ENCODE results near the gene SEC24C. TPM values are rescaled to one million over a fixed set of nuclear protein-coding genes. Genes with fewer than 3 reads are reported as not detected.
"Not testable (repeated sequence)": the region's sequence is repeated elsewhere in the genome, so short reads cannot be mapped to it uniquely, and the experiment has no call there.

SEC24C gene
- polyA plus RNA-seq, 4 donors, result 54.4 to 70.3 (median 66.7) TPM

GRCh38 chr10:73769396-73769795, 25.2 kb downstream of the SEC24C start:
- no peak for DNase-seq (ENCODE audit: low read depth in 4 of 4, low spot score in 3 of 4)

- DNase-seq (ENCODE audit: low read depth in 4 of 4, low spot score in 3 of 4), result peak in 3 of 4 donors; percentile 64 to 77 (median 68)
Observed at GRCh38 chr10:73771722-73772280, 27.6 kb downstream of the SEC24C start.

DNA sequence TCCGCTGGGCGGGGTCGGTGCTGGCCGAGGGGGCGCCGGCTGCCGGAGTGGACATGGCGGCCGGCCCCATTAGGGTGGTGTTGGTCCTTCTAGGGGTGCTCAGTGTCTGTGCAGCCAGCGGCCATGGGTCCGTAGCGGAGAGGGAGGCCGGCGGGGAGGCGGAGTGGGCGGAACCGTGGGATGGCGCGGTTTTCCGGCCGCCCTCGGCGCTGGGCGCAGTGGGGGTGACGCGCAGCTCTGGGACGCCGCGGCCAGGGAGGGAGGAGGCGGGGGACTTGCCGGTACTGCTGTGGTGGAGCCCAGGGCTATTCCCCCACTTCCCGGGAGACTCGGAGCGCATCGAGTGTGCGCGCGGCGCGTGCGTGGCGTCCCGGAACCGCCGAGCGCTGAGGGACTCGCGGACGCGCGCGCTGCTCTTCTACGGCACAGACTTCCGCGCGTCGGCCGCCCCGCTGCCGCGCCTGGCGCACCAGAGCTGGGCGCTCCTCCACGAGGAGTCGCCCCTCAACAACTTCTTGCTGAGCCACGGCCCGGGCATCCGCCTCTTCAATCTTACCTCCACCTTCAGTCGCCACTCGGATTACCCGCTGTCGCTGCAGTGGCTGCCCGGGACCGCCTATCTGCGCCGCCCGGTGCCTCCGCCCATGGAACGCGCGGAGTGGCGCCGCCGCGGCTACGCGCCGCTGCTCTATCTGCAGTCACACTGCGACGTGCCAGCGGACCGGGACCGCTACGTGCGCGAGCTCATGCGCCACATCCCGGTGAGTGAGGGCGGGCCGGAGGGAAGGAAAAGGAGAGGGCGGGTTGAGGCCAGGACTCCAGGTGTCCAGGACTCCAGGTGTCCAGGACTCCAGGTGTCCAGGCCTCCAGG, 28.3 kb downstream of the SEC24C start:
- DNase-seq (ENCODE audit: low read depth in 4 of 4, low spot score in 3 of 4), result peak; percentile 60 to 72 (median 62)

DNA sequence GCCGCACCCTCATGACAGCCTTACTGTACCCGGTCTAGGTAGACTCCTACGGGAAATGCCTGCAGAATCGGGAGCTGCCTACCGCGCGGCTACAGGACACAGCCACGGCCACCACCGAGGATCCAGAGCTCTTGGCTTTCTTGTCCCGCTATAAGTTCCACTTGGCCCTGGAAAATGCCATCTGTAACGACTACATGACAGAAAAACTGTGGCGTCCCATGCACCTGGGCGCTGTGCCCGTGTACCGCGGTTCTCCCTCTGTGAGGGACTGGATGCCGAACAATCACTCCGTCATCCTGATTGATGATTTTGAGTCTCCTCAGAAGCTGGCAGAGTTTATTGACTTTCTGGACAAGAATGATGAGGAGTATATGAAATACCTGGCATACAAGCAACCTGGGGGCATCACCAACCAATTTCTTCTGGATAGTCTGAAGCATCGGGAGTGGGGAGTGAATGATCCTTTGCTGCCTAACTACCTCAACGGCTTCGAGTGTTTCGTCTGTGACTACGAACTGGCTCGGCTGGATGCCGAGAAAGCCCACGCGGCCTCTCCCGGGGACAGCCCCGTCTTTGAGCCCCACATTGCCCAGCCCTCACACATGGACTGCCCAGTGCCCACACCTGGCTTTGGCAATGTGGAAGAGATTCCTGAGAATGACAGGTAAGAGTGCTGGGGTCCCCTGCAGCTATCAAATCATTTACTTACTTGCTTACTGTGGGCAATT, 29.1 kb downstream of the SEC24C start:
- no peak for DNase-seq (ENCODE audit: low read depth in 4 of 4, low spot score in 3 of 4)

DNA sequence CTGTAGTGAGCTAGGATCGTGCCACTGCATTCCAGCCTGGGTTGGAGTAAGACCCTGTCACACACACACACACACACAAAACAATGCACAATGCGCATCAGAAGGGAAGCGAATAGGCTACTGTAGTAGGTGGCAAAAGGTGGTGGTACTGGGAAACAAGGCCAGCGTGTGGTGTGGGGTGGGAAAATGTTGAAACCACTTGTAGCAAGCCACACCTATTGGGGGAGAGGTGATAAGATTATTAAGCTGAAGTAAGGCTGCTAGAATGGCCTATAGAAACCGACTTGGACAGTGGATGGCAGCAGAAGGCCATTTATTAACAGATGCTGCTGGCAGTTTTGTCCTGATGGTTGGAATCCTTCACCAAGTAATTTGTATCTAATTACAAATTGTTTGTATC, 30.5 kb downstream of the SEC24C start:
- no peak for DNase-seq (ENCODE audit: low read depth in 4 of 4, low spot score in 3 of 4)

DNA sequence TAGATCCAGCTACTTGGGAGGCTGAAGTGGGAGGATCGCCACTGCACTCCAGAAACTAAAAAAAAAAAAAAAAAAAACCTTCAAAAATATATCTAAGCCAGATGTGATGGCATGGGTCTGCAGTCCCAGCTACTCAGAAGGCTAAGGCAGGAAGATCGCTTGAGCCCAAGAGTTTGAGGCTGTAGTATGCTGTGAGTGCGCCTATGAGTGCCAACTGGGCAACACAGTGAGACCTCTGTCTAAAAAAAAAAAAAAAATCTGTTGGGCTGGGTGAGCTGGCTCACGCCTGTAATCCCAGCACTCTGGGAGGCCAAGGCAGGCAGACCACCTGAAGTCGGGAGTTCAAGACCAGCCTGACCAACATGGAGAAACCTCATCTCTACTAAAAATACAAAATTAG, 34.8 kb downstream of the SEC24C start:
- no peak for DNase-seq (ENCODE audit: low read depth in 4 of 4, low spot score in 3 of 4)

GRCh38 chr10:73779539-73780197, 35.5 kb downstream of the SEC24C start:
- DNase-seq (ENCODE audit: low read depth in 4 of 4, low spot score in 3 of 4), result no peak

GRCh38 chr10:73780301-73780700, 36.1 kb downstream of the SEC24C start:
- DNase-seq (ENCODE audit: low read depth in 4 of 4, low spot score in 3 of 4), result no peak

- DNase-seq (ENCODE audit: low read depth in 4 of 4, low spot score in 3 of 4), result no peak
Observed at GRCh38 chr10:73780966-73781365, 36.8 kb downstream of the SEC24C start.

- no peak for DNase-seq (ENCODE audit: low read depth in 4 of 4, low spot score in 3 of 4)
Observed at GRCh38 chr10:73781548-73781878, 37.3 kb downstream of the SEC24C start.

DNA sequence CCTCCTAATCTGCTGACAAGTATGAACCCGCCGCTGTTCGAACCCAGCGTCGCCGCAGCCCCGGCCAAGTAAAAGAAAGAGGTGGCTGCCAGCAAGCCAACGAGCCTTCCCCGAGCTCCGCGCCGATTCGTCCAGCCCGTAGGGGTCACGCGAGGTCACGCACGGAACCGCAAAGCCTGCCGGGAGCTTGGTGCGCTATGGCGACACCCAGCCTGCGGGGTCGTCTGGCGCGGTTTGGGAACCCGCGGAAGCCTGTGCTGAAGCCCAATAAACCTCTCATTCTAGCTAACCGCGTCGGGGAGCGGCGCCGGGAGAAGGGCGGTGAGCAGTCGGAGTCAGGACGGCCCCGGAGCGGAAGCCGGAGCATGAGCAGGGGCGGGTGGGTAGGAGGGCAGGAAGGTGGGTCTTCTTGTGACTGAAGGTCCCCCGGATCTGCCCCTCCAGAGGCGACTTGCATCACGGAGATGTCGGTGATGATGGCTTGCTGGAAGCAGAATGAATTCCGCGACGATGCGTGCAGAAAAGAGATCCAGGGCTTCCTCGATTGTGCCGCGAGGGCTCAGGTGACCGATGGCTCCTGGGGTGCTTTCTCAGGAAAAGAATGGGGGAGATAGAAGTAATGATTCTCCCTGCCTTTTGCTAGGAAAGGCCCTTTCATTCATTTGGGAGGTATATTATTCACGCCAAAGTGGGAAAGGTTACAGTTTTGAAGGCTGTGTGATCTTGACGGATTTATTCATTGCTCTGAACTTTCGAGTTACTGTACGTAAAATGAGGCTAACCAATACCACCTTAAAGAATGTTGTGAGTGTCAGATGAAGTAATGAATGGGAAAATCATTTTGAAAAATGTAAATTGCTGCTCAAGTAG, 37.9 kb downstream of the SEC24C start, which contains the start of gene CHCHD1:
Gene CHCHD1 (plus strand): TSS at position 170 of the 870 bp plus-strand sequence. CDS start 28 bp downstream, at position 198.
- DNase-seq (ENCODE audit: low read depth in 4 of 4, low spot score in 3 of 4), result peak; percentile 77 to 86 (median 81)

- no peak for DNase-seq (ENCODE audit: low read depth in 4 of 4, low spot score in 3 of 4)
Observed at GRCh38 chr10:73782749-73783085, 38.5 kb downstream of the SEC24C start.

DNA sequence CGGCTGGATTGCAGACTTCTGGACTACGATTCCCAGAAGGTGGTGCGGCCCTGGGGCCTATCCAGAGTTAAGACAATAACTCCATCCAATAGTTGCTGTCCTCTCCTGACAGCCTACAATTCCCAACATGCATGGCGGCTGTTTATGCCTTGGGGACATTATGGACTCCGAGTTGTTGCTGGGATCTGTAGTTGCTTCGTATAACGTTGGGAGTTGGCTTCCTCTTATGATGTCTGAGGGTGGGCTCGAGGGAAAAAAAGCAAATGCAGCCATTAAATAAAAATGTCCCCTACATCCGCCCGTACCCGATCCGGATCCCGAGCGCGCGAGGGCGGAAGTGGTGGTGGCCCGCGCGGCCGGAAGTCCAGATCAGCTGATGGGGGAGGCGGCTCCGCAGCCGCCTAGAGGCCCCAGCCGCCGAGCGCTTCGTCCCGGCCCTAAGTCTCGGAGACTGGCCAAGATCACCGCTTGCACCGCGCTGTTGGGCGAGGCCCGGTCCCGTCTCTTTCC, 41.1 kb downstream of the SEC24C start, which contains the start of gene ZSWIM8:
Gene ZSWIM8 (plus strand): TSS at position 396 of the 510 bp plus-strand sequence. CDS start 273 bp downstream, outside the sequence.
- peak; percentile 92 to 96 (median 95) for DNase-seq (ENCODE audit: low read depth in 4 of 4, low spot score in 3 of 4)

GRCh38 chr10:73785721-73786511, 41.7 kb downstream of the SEC24C start:
- DNase-seq (ENCODE audit: low read depth in 4 of 4, low spot score in 3 of 4), result peak in 1 of 4 donors; percentile 12

DNA sequence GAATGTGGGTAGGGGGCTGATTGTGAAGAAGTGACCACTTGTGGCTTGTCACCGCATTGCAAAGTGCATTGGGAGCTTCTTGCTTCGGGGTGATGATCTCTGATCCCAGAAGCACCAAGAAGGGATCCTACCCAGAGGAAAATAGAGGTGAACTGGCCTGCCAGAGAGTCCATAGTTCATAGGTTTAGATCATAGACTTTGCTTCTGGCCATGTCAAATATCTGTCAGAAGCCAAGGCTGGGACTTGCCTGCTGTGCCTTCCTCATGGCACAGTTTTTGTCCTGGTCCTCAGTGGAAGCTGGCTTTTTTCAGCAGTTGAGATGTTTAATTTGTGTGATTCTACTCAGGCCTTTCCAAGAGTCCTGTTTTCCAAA, 42.3 kb downstream of the SEC24C start:
- DNase-seq (ENCODE audit: low read depth in 4 of 4, low spot score in 3 of 4), result no peak

DNA sequence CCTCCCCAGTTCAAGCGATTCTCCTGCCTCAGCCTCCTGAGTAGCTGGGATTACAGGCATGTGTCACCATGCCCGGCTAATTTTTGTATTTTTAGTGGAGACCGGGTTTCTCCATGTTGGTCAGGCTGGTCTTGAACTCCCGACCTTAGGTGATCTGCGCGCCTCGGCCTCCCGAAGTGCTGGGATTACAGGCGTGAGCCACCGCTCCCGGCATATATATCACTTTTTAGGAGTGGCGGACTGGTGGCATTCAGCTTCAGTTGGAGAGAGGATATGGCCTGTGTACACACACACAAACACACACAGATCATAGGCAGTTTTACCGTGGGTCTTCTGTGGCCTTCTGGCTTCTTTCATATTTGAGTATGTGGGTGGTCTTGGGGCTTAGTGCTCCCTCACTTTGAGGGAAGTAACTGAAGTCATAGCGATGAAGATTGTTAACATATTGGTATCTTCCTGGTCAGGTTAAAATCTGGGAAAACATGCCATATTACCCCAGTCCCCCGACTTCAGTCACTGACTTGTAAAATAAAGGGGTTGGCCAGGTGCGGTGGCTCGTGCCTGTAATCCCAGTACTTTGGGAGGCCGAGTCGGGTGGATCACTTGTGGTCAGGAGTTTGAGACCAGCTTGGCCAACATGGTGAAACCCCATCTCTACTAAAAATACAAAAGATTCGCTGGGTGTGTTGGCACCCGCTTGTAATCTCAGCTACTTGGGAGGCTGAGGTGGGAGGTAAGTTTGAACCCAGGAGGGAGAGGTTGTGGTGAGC, 43.0 kb downstream of the SEC24C start:
- DNase-seq (ENCODE audit: low read depth in 4 of 4, low spot score in 3 of 4), result not testable (repeated sequence)

DNA sequence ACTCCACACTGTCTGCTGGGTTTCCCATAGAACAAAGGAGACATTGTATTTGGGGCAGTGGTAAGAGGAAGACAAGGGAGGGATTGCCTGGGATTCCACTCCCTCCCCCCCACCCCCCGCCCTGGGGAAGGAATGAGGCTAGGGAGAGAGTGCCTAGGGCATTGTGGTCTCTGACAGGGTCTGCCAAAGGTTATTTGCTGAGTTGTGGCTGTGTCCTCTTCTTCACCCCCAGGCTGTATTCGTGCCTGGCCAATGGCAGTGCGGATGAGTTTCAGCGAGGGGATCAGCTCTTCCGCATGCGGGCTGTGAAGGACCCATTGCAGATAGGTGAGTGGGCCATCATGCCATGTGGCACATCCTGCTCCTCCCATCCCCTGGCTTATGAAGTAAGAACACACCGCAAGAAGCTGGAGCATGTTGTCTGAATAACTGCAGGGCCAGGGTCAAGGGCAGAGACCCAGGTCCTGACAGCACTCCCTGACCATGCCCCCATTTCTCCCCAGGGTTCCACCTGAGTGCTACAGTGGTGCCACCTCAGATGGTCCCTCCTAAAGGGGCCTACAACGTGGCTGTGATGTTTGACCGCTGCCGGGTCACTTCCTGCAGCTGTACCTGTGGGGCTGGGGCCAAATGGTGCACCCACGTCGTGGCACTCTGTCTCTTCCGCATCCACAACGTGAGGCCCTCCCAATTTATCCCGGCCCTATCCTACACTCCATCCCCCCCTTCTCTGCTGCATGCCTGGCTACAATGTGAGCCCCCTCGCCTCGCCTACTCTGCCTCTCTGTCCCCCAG, 44.9 kb downstream of the SEC24C start:
- DNase-seq (ENCODE audit: low read depth in 4 of 4, low spot score in 3 of 4), result no peak

Measured in left renal pelvis (tissue), 4 donors.